HG02798 (cell line): ENCODE results near the gene NKTR.

ENCODE experiments used
- ATAC-seq: cut with Tn5 transposase; IDR thresholded peaks from one replicate; pipeline ENCODE4 v1.9.1; 2021; ENCODE audit warnings: mild to moderate bottlenecking; ENCODE audit not compliant: unreplicated experiment, poor library complexity

NKTR gene

DNA sequence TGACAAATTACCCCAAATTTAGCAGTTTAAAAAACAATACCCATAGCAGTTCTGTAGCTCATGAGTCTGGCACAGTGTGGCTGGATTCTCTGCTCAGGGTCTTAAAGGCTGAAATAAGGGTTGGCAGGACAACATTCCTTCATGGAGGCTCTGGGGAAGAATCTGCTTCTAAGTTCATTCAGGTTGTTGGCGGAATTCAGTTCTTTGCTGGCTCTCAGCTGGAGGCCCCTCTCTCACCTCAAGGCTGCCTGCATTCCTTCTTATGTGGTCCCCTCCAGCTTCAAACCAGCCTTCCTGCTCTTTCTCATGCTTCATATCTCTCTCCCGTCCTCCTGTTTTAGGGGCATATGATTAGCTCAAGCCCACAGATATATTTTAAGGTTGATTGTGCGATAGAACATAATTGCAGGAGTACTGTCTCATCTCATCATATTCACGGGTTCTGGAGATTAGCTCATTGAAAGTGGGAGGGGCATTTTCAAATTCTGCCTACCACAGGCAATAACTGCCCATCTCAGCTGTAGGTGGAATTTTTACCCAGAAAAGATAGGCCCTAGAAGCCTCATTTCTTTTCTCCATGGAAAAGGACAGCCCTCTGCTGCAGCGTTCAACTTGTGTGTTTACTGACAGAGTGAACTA lies 47.5 kb downstream of the NKTR start:
- no peak for ATAC-seq

DNA sequence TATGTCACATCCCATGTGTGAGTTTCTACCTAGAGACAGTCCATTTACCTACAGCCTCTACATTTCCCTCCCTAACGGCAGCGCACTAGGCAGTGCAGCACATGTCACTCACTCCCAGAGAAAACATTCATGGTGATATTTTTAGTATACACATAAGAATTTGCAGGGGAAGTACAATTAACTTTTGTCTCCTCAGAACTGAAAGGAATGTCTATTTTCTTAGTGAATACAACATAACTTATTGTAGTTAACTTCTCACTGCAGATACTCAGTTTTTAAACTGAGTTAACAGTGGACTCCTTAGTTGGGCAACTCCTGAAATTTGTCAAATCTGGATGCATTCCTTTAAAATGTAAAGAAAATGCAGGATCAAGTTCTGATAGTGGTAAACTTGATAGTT lies 48.5 kb downstream of the NKTR start:
- ATAC-seq, result no peak

DNA sequence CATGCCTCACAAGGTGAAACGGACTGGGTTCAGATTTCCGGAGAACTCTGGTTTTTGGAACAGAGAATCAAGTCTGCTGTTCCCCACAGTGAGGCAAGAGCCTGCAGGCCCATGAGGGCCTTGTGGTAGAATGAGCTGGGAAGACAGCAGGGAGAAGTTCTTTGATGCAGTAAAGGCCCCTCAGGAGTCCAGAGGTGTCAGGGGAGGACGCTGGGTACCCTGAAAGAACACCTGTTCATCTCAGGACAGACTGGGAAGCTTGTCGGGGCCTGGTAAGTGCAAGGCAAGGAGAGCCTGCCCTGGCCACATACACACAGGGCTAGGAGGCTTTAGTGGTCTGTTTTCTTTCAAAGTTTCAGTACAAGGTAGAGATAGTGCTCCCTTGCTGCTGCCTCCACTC lies 49.3 kb downstream of the NKTR start:
- ATAC-seq, result no peak

DNA sequence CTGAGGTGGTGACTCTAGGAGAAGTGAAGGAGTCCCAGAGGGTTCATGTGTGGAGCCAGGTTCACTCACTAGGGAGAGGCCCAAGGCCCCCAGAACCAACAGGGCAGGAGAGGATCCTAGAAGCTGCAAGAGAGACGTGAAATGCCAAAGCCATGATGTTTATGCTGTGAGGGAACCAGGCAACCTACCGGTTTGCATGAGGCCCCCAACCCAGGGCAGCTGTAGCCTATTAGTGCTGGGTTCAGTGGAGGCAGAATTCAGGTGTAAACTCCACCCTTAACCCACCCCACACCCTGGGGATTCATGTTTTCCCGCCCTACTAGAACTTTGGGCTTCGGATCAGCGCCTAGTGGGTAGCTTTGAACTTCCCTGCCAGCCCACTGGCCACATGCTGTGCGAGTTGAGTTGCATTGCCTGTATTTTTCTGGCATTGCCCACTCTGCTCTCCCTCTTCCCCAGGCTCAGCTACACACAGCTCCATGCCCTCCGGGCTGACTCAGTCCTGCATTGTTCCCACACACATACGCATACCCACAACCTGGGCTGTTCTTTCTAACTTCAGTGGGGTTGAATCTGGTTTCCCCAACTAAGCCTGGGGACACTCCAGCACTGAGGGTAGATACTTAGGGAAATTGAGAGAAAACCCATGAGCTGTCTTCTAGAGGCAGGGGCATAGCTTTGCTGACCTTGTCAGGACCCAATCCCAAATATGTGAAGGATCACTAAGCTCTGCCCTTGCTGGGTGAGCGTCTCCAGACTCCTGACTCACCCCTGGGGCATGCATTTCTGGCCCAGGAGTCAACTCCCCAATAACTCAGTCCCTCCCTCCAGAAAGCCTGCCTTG lies 51.0 kb downstream of the NKTR start:
- ATAC-seq, result no peak

DNA sequence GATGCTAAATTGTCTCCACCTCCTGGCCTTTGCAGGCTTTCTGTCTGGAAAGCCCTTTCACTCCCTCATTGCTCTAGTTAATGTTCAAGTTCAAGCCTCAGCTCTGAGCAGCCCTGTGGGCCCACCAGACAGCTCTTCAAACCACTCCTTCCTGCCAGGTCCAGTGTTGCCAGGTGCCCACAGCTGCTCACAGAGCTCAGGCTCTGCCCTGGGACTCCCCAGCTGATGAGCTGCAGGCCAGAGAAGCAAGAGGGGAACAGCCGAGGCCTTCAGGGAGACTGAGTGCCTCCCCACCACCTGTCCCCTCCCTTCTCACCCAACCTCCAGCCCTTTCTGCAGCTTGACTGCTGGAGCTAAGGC lies 51.7 kb downstream of the NKTR start:
- no peak for ATAC-seq

DNA sequence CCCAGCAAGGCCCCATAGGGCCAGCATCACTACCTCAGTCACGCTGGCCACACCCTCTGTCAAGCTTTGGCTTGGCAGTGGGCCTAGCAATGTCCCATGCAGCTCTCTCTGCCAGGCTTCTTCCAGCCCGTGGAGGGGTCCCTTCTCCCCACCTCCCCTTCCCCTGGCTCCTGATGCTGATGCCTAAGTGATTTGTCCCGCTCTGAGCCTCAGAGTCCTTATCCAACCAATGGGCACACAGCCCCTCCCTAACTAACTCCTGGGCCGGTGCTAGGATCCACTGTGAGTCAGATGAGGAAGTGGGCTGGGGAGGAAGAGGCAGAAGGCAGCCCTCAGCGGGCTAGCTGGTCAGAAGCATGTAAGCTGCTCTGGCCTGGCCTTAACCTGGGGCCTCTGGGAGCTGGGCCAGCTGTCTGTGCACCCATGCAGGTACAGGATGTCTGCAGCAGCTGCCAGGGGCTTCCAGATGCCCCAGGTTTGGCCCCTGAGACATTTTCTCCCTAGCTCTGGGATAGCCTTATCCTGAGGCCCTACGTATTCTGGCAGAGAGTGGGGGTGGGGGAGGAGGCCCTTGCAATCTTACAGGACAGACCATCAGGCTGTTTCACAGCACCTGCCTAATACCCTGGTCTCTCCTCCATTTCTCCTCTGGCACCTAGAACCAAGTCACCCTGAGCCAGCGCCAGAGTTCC lies 52.3 kb downstream of the NKTR start:
- ATAC-seq, result peak; percentile 47

DNA sequence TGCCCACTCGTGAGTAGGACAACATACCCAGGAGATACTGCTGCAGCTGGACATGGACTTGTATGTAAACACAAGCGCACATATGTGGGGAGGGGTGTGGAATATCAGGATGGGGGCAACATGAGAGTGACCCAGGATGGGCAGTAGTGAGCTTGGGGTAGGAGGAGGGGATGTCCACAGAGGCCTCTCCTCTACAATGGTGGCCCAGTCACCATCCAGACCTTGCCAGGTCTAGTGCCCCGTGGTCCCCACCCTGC lies 52.7 kb downstream of the NKTR start:
- ATAC-seq, result no peak

DNA sequence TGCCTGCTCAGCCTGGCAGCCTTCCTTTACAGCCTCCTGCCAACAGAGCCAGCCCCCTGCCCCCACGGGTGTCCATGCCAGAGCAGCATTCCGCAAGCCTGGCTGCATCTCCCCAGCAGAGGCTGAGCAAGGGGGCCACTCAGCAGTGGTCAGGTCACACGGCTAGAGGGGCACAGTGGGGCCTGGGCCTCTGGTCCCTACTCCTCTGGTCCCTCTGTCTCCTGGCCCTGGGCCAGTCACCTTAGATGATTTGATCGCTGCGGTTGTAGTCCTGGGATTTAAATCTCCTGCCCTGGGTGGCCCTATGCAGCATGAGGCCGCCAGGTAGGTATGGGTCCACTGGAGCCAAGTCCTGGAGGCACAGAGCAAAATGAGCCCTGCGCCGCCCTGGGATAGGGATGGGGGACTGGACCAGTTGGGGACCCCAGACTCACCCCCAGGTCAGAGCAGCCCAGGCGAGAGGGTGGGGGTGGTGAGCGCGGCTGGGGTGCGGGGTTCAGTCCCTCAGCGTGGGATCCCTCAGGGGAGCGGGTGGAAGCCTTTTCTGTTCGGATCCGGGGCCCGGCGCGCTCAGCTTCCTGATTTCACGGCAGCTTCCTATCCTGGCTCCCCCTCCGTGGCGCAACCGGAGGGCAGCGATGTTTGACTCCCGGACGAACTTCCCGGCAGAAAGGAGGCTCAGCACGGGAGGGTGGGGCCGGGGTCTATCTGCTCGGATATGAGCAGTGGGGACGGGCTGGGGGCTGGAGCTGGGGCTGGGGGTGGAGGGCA lies 53.3 kb downstream of the NKTR start, which contains the start of gene ZBTB47:
Gene ZBTB47, plus strand, starts transcription at position 138 of the 771 bp plus-strand sequence. CDS start 4,659 bp downstream, outside the sequence.
- ATAC-seq, result no peak

DNA sequence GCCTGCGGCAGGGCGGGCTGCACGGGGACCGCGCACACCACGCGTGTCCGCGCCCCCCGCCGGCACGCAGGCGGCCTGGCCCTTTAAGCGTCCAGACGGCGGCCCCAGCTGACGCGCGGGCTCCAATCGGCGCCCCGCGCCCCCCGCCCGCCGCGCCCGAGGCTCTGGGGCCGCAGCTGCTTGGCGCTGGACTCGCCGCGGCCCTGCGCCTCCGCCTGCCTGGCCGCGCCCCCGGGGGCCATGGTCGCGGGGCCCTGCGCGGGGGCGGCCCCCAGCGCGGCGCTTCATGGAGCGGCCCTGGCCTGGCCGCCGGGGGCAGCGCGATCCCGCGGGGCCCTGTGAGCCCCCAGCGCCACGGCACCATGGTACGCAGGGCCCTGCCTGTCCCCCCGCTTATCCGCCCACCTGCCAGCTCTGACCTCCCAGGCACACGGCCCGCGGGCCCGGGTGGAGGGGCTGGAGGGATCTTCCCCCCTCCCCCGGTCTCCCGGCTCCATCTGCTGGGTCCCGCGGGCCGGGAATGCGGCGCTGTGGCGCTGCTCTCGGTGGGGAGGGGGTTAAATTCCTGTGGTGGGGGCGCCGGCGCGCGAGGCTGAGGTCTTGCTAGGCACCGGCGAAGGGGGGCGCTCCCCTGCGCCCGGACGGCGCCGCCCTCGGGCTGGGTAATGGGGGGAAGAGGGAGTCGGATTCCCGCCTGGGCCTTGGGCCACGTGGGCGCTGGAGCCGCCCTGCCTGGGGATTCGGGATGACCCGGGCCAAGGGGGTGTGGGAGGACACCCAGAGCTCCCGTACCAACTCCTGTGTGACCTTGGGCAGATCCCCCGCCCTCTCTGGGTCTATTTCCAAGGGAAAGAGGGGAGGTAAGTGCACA lies 54.1 kb downstream of the NKTR start:
- no peak for ATAC-seq

DNA sequence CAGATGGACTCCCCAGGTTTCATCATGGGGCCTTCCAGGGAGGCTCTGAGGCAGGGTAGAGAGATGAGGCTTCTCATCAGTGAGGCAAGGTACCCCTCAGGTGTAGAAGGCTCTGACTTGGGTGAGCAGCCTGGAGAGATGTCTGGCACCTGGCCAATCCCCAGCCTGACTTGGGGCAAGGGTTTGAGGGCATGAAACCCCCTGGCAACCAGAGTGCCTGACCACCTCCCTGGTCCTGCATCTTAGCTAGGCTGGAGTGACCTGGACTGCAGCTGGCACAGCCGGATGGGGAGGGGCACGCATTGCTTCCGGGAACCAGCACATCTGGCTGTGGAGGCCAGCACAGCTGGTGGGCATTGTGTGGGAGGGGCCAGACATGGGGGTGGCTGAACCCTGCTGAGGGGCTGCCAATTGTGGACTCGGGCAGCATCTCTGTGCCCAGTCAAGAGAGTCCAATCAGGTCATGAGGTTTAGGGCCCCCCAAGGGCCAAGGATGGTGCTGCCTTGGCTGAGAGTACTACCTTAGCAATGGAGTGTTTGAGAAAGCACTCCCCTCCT lies 54.9 kb downstream of the NKTR start:
- ATAC-seq, result no peak

DNA sequence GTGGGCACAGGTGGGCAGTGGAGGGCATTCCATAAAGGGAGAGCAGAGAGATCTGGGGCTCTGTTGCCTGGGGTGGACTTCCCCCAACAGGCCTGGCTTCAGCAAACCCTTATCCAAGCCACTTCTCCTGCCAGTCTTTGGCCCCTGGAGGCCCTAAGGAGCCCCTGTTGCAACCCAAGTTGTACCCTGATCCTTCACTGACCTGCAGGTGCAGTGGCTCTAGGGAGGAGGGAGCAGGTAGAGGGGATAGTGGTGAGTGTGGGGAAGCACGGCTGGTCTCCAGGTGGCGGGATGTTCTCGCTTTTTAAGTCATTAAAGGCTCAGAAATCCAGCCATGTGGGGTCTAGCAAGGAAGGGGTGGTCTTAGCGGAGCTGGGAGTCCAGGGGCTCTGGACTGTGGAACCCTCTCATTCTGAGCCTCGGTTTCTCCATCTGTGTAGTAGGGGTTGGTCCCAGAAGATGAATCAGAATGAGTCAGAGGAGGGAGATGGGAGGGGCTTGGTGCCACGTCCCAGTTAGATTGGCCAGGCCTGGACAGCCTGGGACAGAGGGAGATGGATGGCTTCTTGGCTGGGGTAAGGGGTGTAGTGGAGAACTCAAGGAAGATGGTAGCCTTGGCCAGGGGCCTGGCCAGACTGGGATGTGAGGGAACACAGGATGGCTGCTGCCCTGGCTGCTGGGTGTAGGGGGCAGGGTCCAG lies 55.6 kb downstream of the NKTR start:
- ATAC-seq, result no peak

DNA sequence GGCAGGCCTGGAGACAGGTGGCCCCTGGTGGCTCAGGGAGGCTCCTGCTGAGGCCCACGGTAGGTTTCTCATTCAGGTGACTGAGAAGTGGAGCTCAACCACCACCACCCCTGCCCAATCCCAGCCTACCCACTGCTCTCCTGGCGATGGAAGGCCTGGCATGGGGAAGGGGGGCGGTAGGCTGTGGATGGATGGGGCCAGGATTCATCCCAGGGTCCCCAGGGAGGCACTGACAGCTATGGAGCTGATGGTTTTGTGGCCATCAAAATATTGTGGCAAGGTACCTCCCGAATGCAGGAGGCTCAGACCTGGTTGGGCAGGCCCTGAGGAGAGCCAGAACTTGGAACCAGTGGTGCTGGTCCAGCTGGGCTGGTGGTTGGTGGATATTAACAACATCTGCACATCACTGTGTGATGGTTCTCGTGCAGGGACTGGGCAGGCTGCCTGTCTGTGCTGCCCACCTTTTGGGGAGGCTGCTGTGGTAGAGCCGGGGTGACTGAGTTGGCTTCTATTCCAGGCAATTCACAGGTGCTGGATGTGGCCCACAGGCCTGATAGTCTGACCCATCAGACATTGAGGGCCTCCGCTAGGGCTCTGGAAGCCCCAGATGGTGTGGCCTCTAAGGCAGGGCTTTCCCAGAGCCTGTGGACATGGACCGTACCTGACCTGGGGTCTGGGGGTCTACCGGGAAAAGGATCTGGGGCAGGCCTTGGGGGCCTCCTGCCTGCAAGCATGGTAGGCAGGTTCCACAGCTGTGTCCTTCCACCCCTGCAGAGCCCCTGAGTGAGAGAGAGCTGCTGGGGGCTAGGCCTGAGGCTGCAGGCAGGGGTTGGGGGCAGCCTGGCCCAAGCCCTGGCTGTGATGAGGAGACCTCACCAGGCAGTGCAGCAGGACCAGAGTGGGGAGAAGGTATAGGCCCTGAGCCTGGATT lies 56.5 kb downstream of the NKTR start:
- ATAC-seq, result no peak

DNA sequence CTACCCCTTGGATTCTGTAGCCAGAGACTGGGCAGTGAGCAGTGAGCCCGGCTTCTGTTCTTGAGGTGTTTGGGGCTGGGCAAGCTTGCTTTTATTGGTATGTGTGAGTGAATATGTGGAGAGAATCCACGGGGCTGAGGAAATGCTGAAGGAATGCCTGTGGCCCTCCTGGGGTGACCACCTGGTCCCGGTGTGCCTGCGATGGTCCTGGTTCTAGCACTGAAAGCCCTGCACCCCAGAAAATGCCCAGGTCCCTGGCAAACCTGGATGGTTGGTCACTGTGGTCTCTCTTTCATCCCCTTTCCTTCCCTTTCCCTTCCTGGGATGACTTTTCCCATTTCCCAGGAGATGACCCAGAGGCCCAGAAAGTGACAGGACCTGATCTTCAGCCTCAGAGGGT lies 57.2 kb downstream of the NKTR start:
- no peak for ATAC-seq

DNA sequence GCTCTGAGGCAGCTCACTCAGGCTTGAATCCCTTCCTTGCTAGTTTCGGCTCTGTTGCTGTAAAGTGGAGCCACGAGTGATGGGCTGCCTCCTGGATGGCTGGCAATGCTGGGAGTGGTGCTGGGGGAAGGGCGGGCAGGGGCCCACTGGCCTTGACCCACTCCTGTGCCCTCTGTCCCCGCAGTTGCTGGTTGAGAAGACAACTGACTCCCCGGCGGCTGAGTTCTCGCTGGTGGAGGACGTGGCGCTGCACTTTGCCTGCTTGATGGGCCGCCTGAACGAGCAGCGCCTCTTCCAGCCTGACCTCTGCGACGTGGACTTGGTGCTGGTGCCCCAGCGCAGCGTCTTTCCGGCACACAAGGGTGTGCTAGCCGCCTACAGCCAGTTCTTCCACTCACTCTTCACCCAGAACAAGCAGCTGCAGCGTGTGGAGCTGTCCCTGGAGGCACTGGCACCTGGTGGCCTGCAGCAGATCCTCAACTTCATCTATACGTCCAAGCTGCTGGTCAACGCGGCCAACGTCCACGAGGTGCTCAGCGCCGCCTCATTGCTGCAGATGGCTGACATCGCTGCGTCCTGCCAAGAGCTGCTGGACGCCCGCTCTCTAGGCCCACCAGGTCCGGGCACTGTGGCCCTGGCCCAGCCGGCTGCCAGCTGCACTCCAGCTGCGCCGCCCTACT lies 57.7 kb downstream of the NKTR start:
- ATAC-seq, result no peak

DNA sequence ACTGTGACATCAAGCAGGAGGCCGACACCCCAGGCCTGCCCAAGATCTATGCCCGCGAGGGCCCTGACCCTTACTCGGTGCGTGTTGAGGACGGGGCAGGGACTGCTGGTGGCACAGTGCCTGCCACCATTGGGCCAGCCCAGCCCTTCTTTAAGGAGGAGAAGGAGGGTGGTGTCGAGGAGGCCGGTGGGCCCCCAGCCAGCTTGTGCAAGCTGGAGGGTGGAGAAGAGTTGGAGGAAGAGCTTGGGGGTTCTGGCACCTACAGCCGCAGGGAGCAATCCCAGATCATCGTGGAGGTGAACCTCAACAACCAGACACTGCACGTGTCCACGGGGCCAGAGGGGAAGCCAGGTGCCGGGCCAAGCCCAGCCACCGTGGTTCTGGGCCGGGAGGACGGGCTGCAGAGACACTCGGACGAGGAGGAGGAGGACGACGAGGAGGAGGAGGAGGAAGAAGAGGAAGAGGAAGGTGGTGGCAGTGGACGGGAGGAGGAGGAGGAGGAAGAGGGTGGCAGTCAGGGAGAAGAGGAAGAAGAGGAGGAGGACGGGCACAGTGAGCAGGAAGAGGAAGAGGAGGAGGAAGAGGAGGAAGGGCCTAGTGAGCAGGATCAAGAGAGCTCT lies 58.4 kb downstream of the NKTR start:
- no peak for ATAC-seq

DNA sequence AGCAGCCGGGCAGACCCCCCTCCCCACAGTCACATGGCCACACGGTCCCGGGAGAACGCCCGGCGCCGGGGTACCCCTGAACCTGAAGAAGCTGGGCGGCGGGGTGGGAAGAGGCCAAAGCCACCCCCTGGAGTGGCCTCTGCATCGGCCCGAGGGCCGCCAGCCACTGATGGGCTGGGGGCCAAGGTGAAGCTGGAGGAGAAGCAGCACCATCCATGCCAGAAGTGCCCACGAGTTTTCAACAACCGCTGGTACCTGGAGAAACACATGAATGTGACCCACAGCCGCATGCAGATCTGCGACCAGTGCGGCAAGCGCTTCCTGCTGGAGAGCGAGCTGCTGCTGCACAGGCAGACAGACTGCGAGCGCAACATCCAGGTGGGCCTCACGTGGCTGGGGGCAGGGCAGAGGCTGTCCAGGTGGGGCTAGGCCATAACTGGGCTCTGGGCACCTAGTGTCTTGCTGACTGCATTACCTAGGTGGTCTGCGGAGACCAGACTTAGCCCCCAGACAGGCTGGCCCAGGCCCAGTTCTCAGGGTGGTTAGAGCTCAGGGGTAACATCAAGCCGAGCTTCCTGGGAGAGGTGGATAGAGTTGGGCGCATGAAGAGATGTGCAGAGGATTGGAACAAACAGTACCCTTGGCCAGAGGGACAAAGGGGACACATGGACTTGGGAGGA lies 59.1 kb downstream of the NKTR start:
- ATAC-seq, result no peak
